Activated CD8-positive, alpha-beta T cell treated with anti-CD3 and anti-CD28 coated beads for 36 hours (primary cell): ENCODE measurements around the gene CYLD. TPM values are rescaled to one million over a fixed set of nuclear protein-coding genes. Genes with fewer than 3 reads are reported as not detected.

Experiments
- ATAC-seq: fragments of 200-7000 bp; cut with Tn5 transposase; one replicate; pipeline ENCODE4 v1.10.0; 2021; ENCODE audit warnings: mild to moderate bottlenecking, moderate library complexity
- CTCF ChIA-PET: fragments of 350-600 bp; sonication (Branson Sonifier 250); formaldehyde crosslinking; loops from one replicate; lab custom pipeline; 2021; ENCODE audit warnings: antibody characterized with exemption; lab: Charles Lee
- POLR2A ChIA-PET: fragments of 350-600 bp; sonication (Branson Sonifier 250); formaldehyde crosslinking; loops from one replicate; lab custom pipeline; 2021; ENCODE audit warnings: antibody characterized with exemption; lab: Charles Lee
- DNase-seq: peaks from one replicate; pipeline ENCODE4 v3.0.0-alpha.2; 2020
- H3K27ac Mint-ChIP-seq: one replicate; pipeline ENCODE4 v1.8.0; 2021; ENCODE audit warnings: mild to moderate bottlenecking, mixed read lengths
- H3K27me3 Mint-ChIP-seq: one replicate; pipeline ENCODE4 v1.8.0; 2021; ENCODE audit warnings: mixed read lengths
- H3K36me3 Mint-ChIP-seq: one replicate; pipeline ENCODE4 v1.8.0; 2021; ENCODE audit warnings: low read depth, mixed read lengths
- H3K4me1 Mint-ChIP-seq: one replicate; pipeline ENCODE4 v1.8.0; 2021; ENCODE audit warnings: low read depth, mixed read lengths
- H3K4me3 Mint-ChIP-seq: one replicate; pipeline ENCODE4 v1.8.0; 2021; ENCODE audit warnings: mild to moderate bottlenecking, moderate library complexity, mixed read lengths
- H3K9me3 Mint-ChIP-seq: one replicate; pipeline ENCODE4 v1.8.0; 2021; ENCODE audit warnings: mixed read lengths
- CTCF ChIP-seq: fragments of 200-600 bp; IDR thresholded peaks from one replicate; pipeline ENCODE4 v1.8.0; 2022; ENCODE audit warnings: antibody characterized with exemption, mild to moderate bottlenecking
- intact Hi-C: fragments of 100-400 bp; cut with micrococcal nuclease; formaldehyde crosslinking; loops from one replicate; pipeline ENCODE4 v1.10.0; 2022
- total RNA-seq, 2 experiments: library from RNA; stranded (reverse); gene quantifications; one replicate each; pipeline ENCODE4 v1.2.3, GENCODE V29; 2021

Gene CYLD
- total RNA-seq, 2 experiments from 2014 or later, result 86.4 to 94.4 TPM

GRCh38 chr16:50709980-50710379 lies 31.9 kb upstream of the CYLD start:
- no peak for ATAC-seq
- no peak for DNase-seq
- peaks cover 35% of the 10 kb centered on the region for H3K4me1 Mint-ChIP-seq
- intact Hi-C loops, result no loop called here
- no peak for TF ChIP-seq CTCF
- no peaks in the 10 kb centered on the region for H3K27me3 Mint-ChIP-seq
- no peak overlapping the region for H3K4me3 Mint-ChIP-seq
- H3K27ac Mint-ChIP-seq, result no peak overlapping the region
- peaks cover 9% of the 10 kb centered on the region for H3K9me3 Mint-ChIP-seq
- ChIA-PET POLR2A (interaction anchor here (1.0 kb wide), 1 partner anchor 381 kb away, joined by 3 read pairs; no protein-coding TSS in a partner anchor), CTCF (interaction anchor here (1.7 kb wide), 1 partner anchor 10 kb away, joined by 5 read pairs; no protein-coding TSS in a partner anchor)
- H3K36me3 Mint-ChIP-seq, result peaks cover 6% of the 10 kb centered on the region

- H3K4me1 Mint-ChIP-seq, result peaks cover 35% of the 10 kb centered on the region
- no peak overlapping the region for H3K4me3 Mint-ChIP-seq
- H3K9me3 Mint-ChIP-seq, result no peaks in the 10 kb centered on the region
- POLR2A ChIA-PET, result interaction anchor here (1.0 kb wide), 1 partner anchor 10 kb away, joined by 3 read pairs; no protein-coding TSS in a partner anchor
- H3K36me3 Mint-ChIP-seq, result peaks cover 3% of the 10 kb centered on the region
- DNase-seq (no peak), ATAC-seq (no peak)
- H3K27me3 Mint-ChIP-seq, result no peaks in the 10 kb centered on the region
- TF ChIP-seq CTCF, result no peak
- intact Hi-C loops, result no loop called here
- no peak overlapping the region for H3K27ac Mint-ChIP-seq
- CTCF ChIA-PET, result interaction anchor here (0.7 to 1.2 kb wide), 2 partner anchors 36 to 45 kb away, joined by 3 read pairs; no protein-coding TSS in a partner anchor
Observed at GRCh38 chr16:50711040-50711439, 30.8 kb upstream of the CYLD start.

- Mint-ChIP-seq H3K4me1 (peaks cover 35% of the 10 kb centered on the region), H3K4me3 (no peak overlapping the region), H3K36me3 (no peaks in the 10 kb centered on the region), H3K27ac (no peak overlapping the region), H3K27me3 (no peaks in the 10 kb centered on the region), H3K9me3 (no peaks in the 10 kb centered on the region)
- DNase-seq, result no peak
- TF ChIP-seq CTCF, result no peak
- ChIA-PET CTCF (interaction anchor here (1.2 kb wide), 1 partner anchor 35 kb away, joined by 3 read pairs; no protein-coding TSS in a partner anchor), POLR2A (no interaction called here)
- intact Hi-C loops, result no loop called here
- no peak for ATAC-seq
Observed at GRCh38 chr16:50711862-50712559, 29.9 kb upstream of the CYLD start.

- H3K4me1 Mint-ChIP-seq, result peaks cover 35% of the 10 kb centered on the region
- TF ChIP-seq CTCF, result no peak
- intact Hi-C loops, result no loop called here
- H3K9me3 Mint-ChIP-seq, result no peaks in the 10 kb centered on the region
- POLR2A ChIA-PET, result no interaction called here
- no peaks in the 10 kb centered on the region for H3K36me3 Mint-ChIP-seq
- no peaks in the 10 kb centered on the region for H3K27me3 Mint-ChIP-seq
- H3K27ac Mint-ChIP-seq, result no peak overlapping the region
- DNase-seq (no peak), ATAC-seq (no peak)
- CTCF ChIA-PET, result no interaction called here
- no peak overlapping the region for H3K4me3 Mint-ChIP-seq
Observed at GRCh38 chr16:50712560-50712898, 29.4 kb upstream of the CYLD start.

GRCh38 chr16:50712956-50713355 lies 28.9 kb upstream of the CYLD start:
- H3K36me3 Mint-ChIP-seq, result no peaks in the 10 kb centered on the region
- H3K27ac Mint-ChIP-seq, result no peak overlapping the region
- ATAC-seq (no peak), DNase-seq (no peak)
- no peaks in the 10 kb centered on the region for H3K27me3 Mint-ChIP-seq
- POLR2A ChIA-PET, result no interaction called here
- intact Hi-C loops, result no loop called here
- no peak overlapping the region for H3K4me3 Mint-ChIP-seq
- H3K9me3 Mint-ChIP-seq, result no peaks in the 10 kb centered on the region
- H3K4me1 Mint-ChIP-seq, result peaks cover 31% of the 10 kb centered on the region
- CTCF ChIA-PET, result no interaction called here
- no peak for TF ChIP-seq CTCF
